Lower leg skin (tissue), 4 donors: ENCODE results near the gene CUL4A. TPM values are rescaled to one million over a fixed set of nuclear protein-coding genes. Genes with fewer than 3 reads are reported as not detected.

Experiments
- DNase-seq, 2 donors: peaks; one replicate each; pipeline ENCODE4 v3.0.0-alpha.2; 2019; ENCODE audit warnings: low spot score in 2 of 2
- H3K4me3 ChIP-seq: fragments of 200-600 bp; sonication (generic); 2 replicates; pipeline ENCODE4 v1.5.1; 2017; ENCODE audit warnings: mild to moderate bottlenecking, low read depth; ENCODE audit not compliant: poor library complexity, severe bottlenecking
- CTCF ChIP-seq, 3 donors: fragments of 450-650 bp; IDR thresholded peaks; one replicate each; pipeline ENCODE4 v1.5.1; 2016; ENCODE audit warnings: antibody characterized with exemption in 3 of 3, mild to moderate bottlenecking in 3 of 3, moderate library complexity in 2 of 3
- POLR2A ChIP-seq, 2 donors: fragments of 450-650 bp; IDR thresholded peaks; one replicate each; pipeline ENCODE4 v1.6.1; 2016 to 2017; ENCODE audit warnings: antibody characterized with exemption in 2 of 2, mild to moderate bottlenecking in 1 of 2, moderate library complexity in 1 of 2
- WGBS, 2 donors: methylation state at CpG; one replicate each; pipeline ENCODE4 v1.1.5; 2018; 5-methylcytosine and 5-hydroxymethylcytosine counted together
- intact Hi-C: fragments of 100-400 bp; cut with DNase I; formaldehyde crosslinking; loops from one replicate; pipeline ENCODE4 v1.15.0; 2023; ENCODE audit warnings: low total_unique reads
- total RNA-seq, 4 donors: library from RNA; depleted of rRNA; stranded (reverse); fragments of >200 nt; gene quantifications; one replicate each; pipeline ENCODE4 v1.1.0, GENCODE V29; 2016

The CUL4A gene
- total RNA-seq, 4 donors from 2014 or later, result 80.7 to 146 (median 105) TPM

- 77 to 83% methylated on average over 13 to 14 of the region's 14 CpGs for WGBS, 2 donors
- no peak overlapping the region for H3K4me3 ChIP-seq
- no peak for TF ChIP-seq CTCF (IDR thresholded peaks at IDR 0.05)
- TF ChIP-seq POLR2A (IDR thresholded peaks at IDR 0.05), result no peak
- DNase-seq, result no peak
- intact Hi-C loops, result loop anchor here (1.0 kb wide), 1 partner anchor 22 kb away; no protein-coding TSS in a partner anchor
Observed at GRCh38 chr13:113231306-113232207, 22.1 kb downstream of the CUL4A start.

GRCh38 chr13:113232208-113233003 lies 23.0 kb downstream of the CUL4A start:
- TF ChIP-seq CTCF (IDR thresholded peaks at IDR 0.05) (no peak), POLR2A (IDR thresholded peaks at IDR 0.05) (no peak)
- no peak overlapping the region for H3K4me3 ChIP-seq
- intact Hi-C loops, result no loop called here
- WGBS, 2 donors, result 61 to 62% methylated on average over 18 of the region's 18 CpGs
- DNase-seq, result no peak

GRCh38 chr13:113233101-113233500 lies 23.7 kb downstream of the CUL4A start:
- no peak overlapping the region for H3K4me3 ChIP-seq
- no peak for DNase-seq
- intact Hi-C loops, result no loop called here
- WGBS, 2 donors, result 94 to 96% methylated on average over 11 of the region's 11 CpGs
- no peak for TF ChIP-seq POLR2A (IDR thresholded peaks at IDR 0.05)
- TF ChIP-seq CTCF (IDR thresholded peaks at IDR 0.05), result no peak

GRCh38 chr13:113238536-113238935 lies 29.1 kb downstream of the CUL4A start:
- 85 to 89% methylated on average over 4 of the region's 4 CpGs for WGBS, 2 donors
- no peak for DNase-seq
- H3K4me3 ChIP-seq, result no peak overlapping the region
- no peak for TF ChIP-seq POLR2A (IDR thresholded peaks at IDR 0.05)
- TF ChIP-seq CTCF (IDR thresholded peaks at IDR 0.05), result no peak
- intact Hi-C loops, result no loop called here

- 87 to 90% methylated on average over 15 of the region's 15 CpGs for WGBS, 2 donors
Observed at GRCh38 chr13:113239357-113239756, 29.9 kb downstream of the CUL4A start.

More at GRCh38 chr13:113239357-113239756, 29.9 kb downstream of the CUL4A start:
- intact Hi-C loops, result no loop called here
- no peak for DNase-seq
- TF ChIP-seq CTCF (IDR thresholded peaks at IDR 0.05) (no peak), POLR2A (IDR thresholded peaks at IDR 0.05) (no peak)
- no peak overlapping the region for H3K4me3 ChIP-seq
